Pancreas (tissue), 10 donors: ENCODE data around the gene ZNF740. TPM values are rescaled to one million over a fixed set of nuclear protein-coding genes. Genes with fewer than 3 reads are reported as not detected.

Source experiments
- ATAC-seq, 4 donors: fragments of 200-7000 bp; cut with Tn5 transposase; one replicate each; pipeline versions ENCODE4 v1.8.0 to v1.9.1; 2020; ENCODE audit warnings: mild to moderate bottlenecking in 4 of 4, moderate library complexity in 4 of 4
- DNase-seq, 6 donors: peaks; one replicate each; pipeline ENCODE4 v3.0.0-alpha.2; 2020
- FAIRE-seq: peaks from 2 replicates; lab custom pipeline; 2012; peaks lifted over from hg19 to GRCh38; lab: Jason Lieb, UNC
- H3K27ac ChIP-seq, 4 donors: fragments of 200-600 bp; sonication (generic); 1 replicate in 3 of 4; 2 replicates in 1 of 4; pipeline versions ENCODE4 v1.5.0 to v1.8.0; 2020
- H3K27me3 ChIP-seq, 4 donors: fragments of 200-600 bp; one replicate each; pipeline ENCODE4 v1.8.0; 2021
- H3K36me3 ChIP-seq, 3 donors: fragments of 200-600 bp; sonication (generic) in 1 of 3; one replicate each; pipeline versions ENCODE4 v1.5.0 to v1.8.0; 2020 to 2021
- H3K4me1 ChIP-seq, 3 donors: fragments of 200-600 bp; one replicate each; pipeline ENCODE4 v1.8.0; 2021
- H3K4me3 ChIP-seq, 4 donors: fragments of 200-600 bp; sonication (generic) in 2 of 4; one replicate each; pipeline versions ENCODE4 v1.5.0 to v1.8.0; 2020 to 2021
- H3K9me3 ChIP-seq, 4 donors: fragments of 200-600 bp; one replicate each; pipeline ENCODE4 v1.8.0; 2021
- CTCF ChIP-seq, 4 donors: fragments of 200-600 bp; sonication (generic) in 3 of 4; IDR thresholded peaks; one replicate each; pipeline versions ENCODE4 v1.5.0 to v1.8.0; 2021; ENCODE audit warnings: antibody characterized with exemption in 4 of 4
- WGBS, 2 donors: extraction: QIAGEN DNeasy Blood & Tissue Kit; methylation state at CpG; one replicate each; pipeline ENCODE4 v1.1.7; 2013; 5-methylcytosine and 5-hydroxymethylcytosine counted together
- intact Hi-C, 3 donors: fragments of 100-400 bp; cut with DNase I; formaldehyde crosslinking; loops; one replicate each; pipeline versions ENCODE4 v1.11.1 to v1.14.2; 2022
- polyA plus RNA-seq, 2 donors: library from polyadenylated mRNA; stranded (reverse); fragments of 200-250 nt; gene quantifications; one replicate each; pipeline ENCODE4 v1.2.3, GENCODE V29; 2013
- total RNA-seq, 6 donors: library from RNA; stranded (reverse); fragmentation: NEBNext Ultra II Directional in 4 of 6; extraction: Animal tissue kit (Norgen Biotek cat#: 25700) in 4 of 6; gene quantifications; one replicate each; pipeline versions ENCODE4 v1.2.1 to v1.2.4, GENCODE V29; 2021 to 2023
- donor health status: healthy with polysubstance abuse.
- donor health status: DM: no; HTN: no; CAD: no; lungs with moderate emphysema.
- donor health status: DM: no; HTN: no; CAD: no.
- donor health status: control.
- donor health status: control.
- donor health status: Bipolar disorder and iron deficiency.
- donor health status: DM: yes; HTN: yes; CAD: no.
- donor health status: DM: no; HTN: no; CAD: no.
- donor health status: DM: no; HTN: no; CAD: no.
- donor health status: DM: yes; HTN: yes; CAD: no.

Gene ZNF740
- total and polyA plus RNA-seq, 8 donors = 5.2 to 33.1 (median 17.8) TPM

GRCh38 chr12:53226815-53227214 lies 46.3 kb downstream of the ZNF740 start:
- intact Hi-C loops = no loop called here
- Histone ChIP-seq H3K9me3 (no peaks in the 10 kb centered on the region), H3K27ac (no peak overlapping the region), H3K4me1 (peaks cover 0 to 8% (median 0%) of the 10 kb centered on the region in 3 donors), H3K36me3 (no peaks in the 10 kb centered on the region), H3K4me3 (no peak overlapping the region), H3K27me3 (no peaks in the 10 kb centered on the region)
- FAIRE-seq (no peak), DNase-seq (no peak), ATAC-seq (no peak)
- no peak for TF ChIP-seq CTCF (IDR thresholded peaks at IDR 0.05)
- WGBS, 2 donors = 82 to 88% methylated on average over 4 of the region's 4 CpGs

GRCh38 chr12:53227341-53227740 lies 46.8 kb downstream of the ZNF740 start:
- H3K4me1 ChIP-seq = peaks cover 0 to 8% (median 0%) of the 10 kb centered on the region in 3 donors
- FAIRE-seq = no peak
- H3K4me3 ChIP-seq = no peak overlapping the region
- DNase-seq = no peak
- no peak for TF ChIP-seq CTCF (IDR thresholded peaks at IDR 0.05)
- 86 to 92% methylated on average over 11 of the region's 11 CpGs for WGBS, 2 donors
- no peaks in the 10 kb centered on the region for H3K9me3 ChIP-seq
- intact Hi-C loops = no loop called here
- H3K36me3 ChIP-seq = no peaks in the 10 kb centered on the region
- no peak overlapping the region for H3K27ac ChIP-seq
- no peaks in the 10 kb centered on the region for H3K27me3 ChIP-seq
- ATAC-seq = no peak

GRCh38 chr12:53227836-53228235 lies 47.3 kb downstream of the ZNF740 start:
- no peak for TF ChIP-seq CTCF (IDR thresholded peaks at IDR 0.05)
- FAIRE-seq (no peak), DNase-seq (no peak), ATAC-seq (no peak)
- WGBS, 2 donors = 84 to 92% methylated on average over 1 of the region's 1 CpG
- Histone ChIP-seq H3K9me3 (no peaks in the 10 kb centered on the region), H3K27me3 (no peaks in the 10 kb centered on the region), H3K27ac (no peak overlapping the region), H3K4me3 (no peak overlapping the region), H3K36me3 (no peaks in the 10 kb centered on the region), H3K4me1 (peaks cover 0 to 8% (median 0%) of the 10 kb centered on the region in 3 donors)
- intact Hi-C loops = no loop called here

GRCh38 chr12:53229454-53229853 lies 48.9 kb downstream of the ZNF740 start:
- TF ChIP-seq CTCF (IDR thresholded peaks at IDR 0.05) = no peak
- DNase-seq = peak in 1 of 6 donors; percentile 1
- no peaks in the 10 kb centered on the region for H3K27me3 ChIP-seq
- no peak for ATAC-seq
- H3K4me1 ChIP-seq = no peaks in the 10 kb centered on the region
- H3K27ac ChIP-seq = peak overlapping the region in 1 of 4 donors; percentile 22
- H3K9me3 ChIP-seq = no peaks in the 10 kb centered on the region
- 88 to 91% methylated on average over 2 of the region's 2 CpGs for WGBS, 2 donors
- H3K36me3 ChIP-seq = no peaks in the 10 kb centered on the region
- intact Hi-C loops = no loop called here
- no peak overlapping the region for H3K4me3 ChIP-seq
- no peak for FAIRE-seq

GRCh38 chr12:53230108-53230845 lies 49.8 kb downstream of the ZNF740 start:
- intact Hi-C loops = no loop called here
- H3K27ac ChIP-seq = peak overlapping the region in 2 of 4 donors; percentile 22 to 23
- H3K9me3 ChIP-seq = no peaks in the 10 kb centered on the region
- H3K4me3 ChIP-seq = no peak overlapping the region
- DNase-seq (peak; percentile 59 to 83 (median 70)), ATAC-seq (peak; percentile 48 to 71 (median 56)), FAIRE-seq (no peak)
- TF ChIP-seq CTCF (IDR thresholded peaks at IDR 0.05) = no peak
- WGBS, 2 donors = 44 to 51% methylated on average over 8 to 9 of the region's 10 CpGs
- H3K27me3 ChIP-seq = no peaks in the 10 kb centered on the region
- no peaks in the 10 kb centered on the region for H3K36me3 ChIP-seq
- H3K4me1 ChIP-seq = no peaks in the 10 kb centered on the region
